Measurements from ENCODE around the gene HDAC4.

Gene HDAC4

GRCh38 chr2:239337877-239338484 is 62.8 kb downstream of the HDAC4 start:
- H3K27ac Mint-ChIP-seq: no peak overlapping the region
- ATAC-seq: no peak
- no peaks in the 10 kb centered on the region for H3K27me3 Mint-ChIP-seq
- H3K4me3 Mint-ChIP-seq: no peak overlapping the region
- no peak for DNase-seq
- no peaks in the 10 kb centered on the region for H3K9me3 Mint-ChIP-seq
- peaks cover 36% of the 10 kb centered on the region for H3K4me1 Mint-ChIP-seq
- peaks cover 19% of the 10 kb centered on the region for H3K36me3 Mint-ChIP-seq (ENCODE audit: low read depth)

- Mint-ChIP-seq H3K27ac (no peak overlapping the region), H3K9me3 (no peaks in the 10 kb centered on the region)
- DNase-seq: no peak
These were observed 63.5 kb downstream of the HDAC4 start for GRCh38 chr2:239337122-239337876.

GRCh38 chr2:239331560-239331959 is 69.3 kb downstream of the HDAC4 start:
- DNase-seq: no peak
- no peak overlapping the region for H3K27ac Mint-ChIP-seq
- H3K36me3 Mint-ChIP-seq (ENCODE audit: low read depth): peaks cover 11% of the 10 kb centered on the region
- H3K4me3 Mint-ChIP-seq: no peak overlapping the region
- no peak for ATAC-seq
- H3K4me1 Mint-ChIP-seq: peaks cover 42% of the 10 kb centered on the region
- no peaks in the 10 kb centered on the region for H3K27me3 Mint-ChIP-seq
- no peaks in the 10 kb centered on the region for H3K9me3 Mint-ChIP-seq

More at GRCh38 chr2:239337122-239337876, 63.5 kb downstream of the HDAC4 start:
- no peak for ATAC-seq
- Mint-ChIP-seq H3K27me3 (no peaks in the 10 kb centered on the region), H3K36me3 (ENCODE audit: low read depth) (peaks cover 17% of the 10 kb centered on the region), H3K4me3 (no peak overlapping the region), H3K4me1 (peaks cover 34% of the 10 kb centered on the region)

- DNase-seq (no peak), ATAC-seq (no peak)
- H3K9me3 Mint-ChIP-seq: no peaks in the 10 kb centered on the region
- H3K4me1 Mint-ChIP-seq: peaks cover 48% of the 10 kb centered on the region
- no peak overlapping the region for H3K27ac Mint-ChIP-seq
- H3K36me3 Mint-ChIP-seq (ENCODE audit: low read depth): peaks cover 6% of the 10 kb centered on the region
- no peaks in the 10 kb centered on the region for H3K27me3 Mint-ChIP-seq
- no peak overlapping the region for H3K4me3 Mint-ChIP-seq
These were observed 70.0 kb downstream of the HDAC4 start for GRCh38 chr2:239330836-239331235.

GRCh38 chr2:239329972-239330572 is 70.7 kb downstream of the HDAC4 start:
- Mint-ChIP-seq H3K27ac (no peak overlapping the region), H3K9me3 (no peaks in the 10 kb centered on the region), H3K27me3 (no peaks in the 10 kb centered on the region), H3K36me3 (ENCODE audit: low read depth) (peaks cover 7% of the 10 kb centered on the region), H3K4me1 (peaks cover 49% of the 10 kb centered on the region), H3K4me3 (no peak overlapping the region)
- DNase-seq (no peak), ATAC-seq (no peak)

GRCh38 chr2:239329284-239329971 is 71.4 kb downstream of the HDAC4 start:
- Mint-ChIP-seq H3K9me3 (no peaks in the 10 kb centered on the region), H3K36me3 (ENCODE audit: low read depth) (peaks cover 10% of the 10 kb centered on the region), H3K27ac (no peak overlapping the region), H3K27me3 (no peaks in the 10 kb centered on the region), H3K4me1 (peaks cover 50% of the 10 kb centered on the region), H3K4me3 (no peak overlapping the region)
- DNase-seq (no peak), ATAC-seq (no peak)

- H3K4me3 Mint-ChIP-seq: no peak overlapping the region
- no peaks in the 10 kb centered on the region for H3K27me3 Mint-ChIP-seq
- ATAC-seq (no peak), DNase-seq (no peak)
- H3K9me3 Mint-ChIP-seq: no peaks in the 10 kb centered on the region
- H3K27ac Mint-ChIP-seq: no peak overlapping the region
- peaks cover 10% of the 10 kb centered on the region for H3K36me3 Mint-ChIP-seq (ENCODE audit: low read depth)
- H3K4me1 Mint-ChIP-seq: peaks cover 55% of the 10 kb centered on the region
These were observed 72.2 kb downstream of the HDAC4 start for GRCh38 chr2:239328351-239329191.

GRCh38 chr2:239327536-239328350 is 73.1 kb downstream of the HDAC4 start:
- ATAC-seq: no peak
- Mint-ChIP-seq H3K4me1 (peaks cover 63% of the 10 kb centered on the region), H3K27ac (peak overlapping the region; percentile 35), H3K4me3 (peak overlapping the region; percentile 14), H3K36me3 (ENCODE audit: low read depth) (peaks cover 10% of the 10 kb centered on the region), H3K9me3 (no peaks in the 10 kb centered on the region), H3K27me3 (no peaks in the 10 kb centered on the region)
- DNase-seq: no peak

GRCh38 chr2:239326831-239327535 is 73.8 kb downstream of the HDAC4 start:
- H3K27ac Mint-ChIP-seq: peak overlapping the region; percentile 77
- peaks cover 69% of the 10 kb centered on the region for H3K4me1 Mint-ChIP-seq
- DNase-seq (peak; percentile 71), ATAC-seq (peak; percentile 94)
- peaks cover 10% of the 10 kb centered on the region for H3K36me3 Mint-ChIP-seq (ENCODE audit: low read depth)
- H3K27me3 Mint-ChIP-seq: no peaks in the 10 kb centered on the region
- no peaks in the 10 kb centered on the region for H3K9me3 Mint-ChIP-seq
- H3K4me3 Mint-ChIP-seq: peak overlapping the region; percentile 14

- Mint-ChIP-seq H3K27me3 (no peaks in the 10 kb centered on the region), H3K9me3 (no peaks in the 10 kb centered on the region), H3K4me1 (peaks cover 76% of the 10 kb centered on the region), H3K36me3 (ENCODE audit: low read depth) (peaks cover 12% of the 10 kb centered on the region), H3K4me3 (no peak overlapping the region), H3K27ac (no peak overlapping the region)
- ATAC-seq (no peak), DNase-seq (no peak)
These were observed 76.4 kb downstream of the HDAC4 start for GRCh38 chr2:239324456-239324855.

- Mint-ChIP-seq H3K36me3 (ENCODE audit: low read depth) (peaks cover 12% of the 10 kb centered on the region), H3K4me3 (no peak overlapping the region), H3K4me1 (peaks cover 81% of the 10 kb centered on the region), H3K27me3 (no peaks in the 10 kb centered on the region), H3K27ac (no peak overlapping the region), H3K9me3 (no peaks in the 10 kb centered on the region)
- ATAC-seq (no peak), DNase-seq (no peak)
These were observed 77.4 kb downstream of the HDAC4 start for GRCh38 chr2:239323447-239323846.

GRCh38 chr2:239322416-239323086 is 78.3 kb downstream of the HDAC4 start:
- DNase-seq (peak; percentile 36), ATAC-seq (no peak)
- H3K27me3 Mint-ChIP-seq: no peaks in the 10 kb centered on the region
- H3K36me3 Mint-ChIP-seq (ENCODE audit: low read depth): peaks cover 12% of the 10 kb centered on the region
- no peaks in the 10 kb centered on the region for H3K9me3 Mint-ChIP-seq
- H3K4me1 Mint-ChIP-seq: peaks cover 79% of the 10 kb centered on the region
- no peak overlapping the region for H3K27ac Mint-ChIP-seq
- H3K4me3 Mint-ChIP-seq: no peak overlapping the region

Data from activated naive CD8-positive, alpha-beta T cell treated with anti-CD3 and anti-CD28 coated beads, Interleukin-2, amount 50 U/mL, for 24 hours (primary cell).